ENCODE measurements around the gene OPN3. TPM values are rescaled to one million over a fixed set of nuclear protein-coding genes. Genes with fewer than 3 reads are reported as not detected.
A peak's percentile ranks its signal among the peaks of the same experiment; 100 is the strongest.

Gene OPN3
- total RNA-seq, 1 donor from 2014 or later, result 16.9 TPM

- no peak for DNase-seq (ENCODE audit: low spot score)
- ATAC-seq, result no peak
- intact Hi-C loops (cut with DNase I), result no loop called here
Measured at GRCh38 chr1:241630476-241630875, 9.7 kb downstream of the OPN3 start.

GRCh38 chr1:241630005-241630404 lies 10.2 kb downstream of the OPN3 start:
- DNase-seq (ENCODE audit: low spot score) (no peak), ATAC-seq (no peak)
- intact Hi-C loops (cut with DNase I), result no loop called here

- ATAC-seq, result no peak
- intact Hi-C loops (cut with DNase I), result no loop called here
- DNase-seq (ENCODE audit: low spot score), result no peak
Measured at GRCh38 chr1:241627453-241628259, 12.5 kb downstream of the OPN3 start.

GRCh38 chr1:241624935-241625334 lies 15.2 kb downstream of the OPN3 start:
- ATAC-seq, result no peak
- no peak for DNase-seq (ENCODE audit: low spot score)
- intact Hi-C loops (cut with DNase I), result no loop called here

GRCh38 chr1:241622669-241623068 lies 17.5 kb downstream of the OPN3 start:
- DNase-seq (ENCODE audit: low spot score) (no peak), ATAC-seq (peak; percentile 70)
- intact Hi-C loops (cut with DNase I), result no loop called here

GRCh38 chr1:241617426-241617825 lies 22.7 kb downstream of the OPN3 start:
- intact Hi-C loops (cut with DNase I), result loop anchor here (10.0 kb wide), 1 partner anchor 217 kb away; no protein-coding TSS in a partner anchor
- DNase-seq (ENCODE audit: low spot score), result no peak
- no peak for ATAC-seq

- DNase-seq (ENCODE audit: low spot score) (no peak), ATAC-seq (no peak)
- intact Hi-C loops (cut with DNase I), result loop anchor here (10.0 kb wide), 1 partner anchor 219 kb away; no protein-coding TSS in a partner anchor
Measured at GRCh38 chr1:241615043-241615974, 24.9 kb downstream of the OPN3 start.

GRCh38 chr1:241614572-241614971 lies 25.6 kb downstream of the OPN3 start:
- intact Hi-C loops (cut with DNase I), result loop anchor here (10.0 kb wide), 1 partner anchor 220 kb away; no protein-coding TSS in a partner anchor
- ATAC-seq (no peak), DNase-seq (ENCODE audit: low spot score) (no peak)

- ATAC-seq (no peak), DNase-seq (ENCODE audit: low spot score) (no peak)
- intact Hi-C loops (cut with DNase I), result loop anchor here (10.0 kb wide), 1 partner anchor 221 kb away; no protein-coding TSS in a partner anchor
Measured at GRCh38 chr1:241614144-241614543, 26.0 kb downstream of the OPN3 start.

GRCh38 chr1:241612533-241613477 lies 27.4 kb downstream of the OPN3 start:
- DNase-seq (ENCODE audit: low spot score) (no peak), ATAC-seq (peak; percentile 40)
- intact Hi-C loops (cut with DNase I), result loop anchor here (10.0 kb wide), 1 partner anchor 222 kb away; no protein-coding TSS in a partner anchor

- ATAC-seq (peak; percentile 19), DNase-seq (ENCODE audit: low spot score) (no peak)
- intact Hi-C loops (cut with DNase I), result loop anchor here (10.0 kb wide), 1 partner anchor 223 kb away; no protein-coding TSS in a partner anchor
Measured at GRCh38 chr1:241611736-241612135, 28.4 kb downstream of the OPN3 start.

GRCh38 chr1:241611063-241611462 lies 29.1 kb downstream of the OPN3 start:
- DNase-seq (ENCODE audit: low spot score), result no peak
- intact Hi-C loops (cut with DNase I), result loop anchor here (10.0 kb wide), 1 partner anchor 224 kb away; no protein-coding TSS in a partner anchor
- ATAC-seq, result peak; percentile 85

- DNase-seq (ENCODE audit: low spot score), result no peak
- intact Hi-C loops (cut with DNase I), result loop anchor here (10.0 kb wide), 1 partner anchor 225 kb away; no protein-coding TSS in a partner anchor
- ATAC-seq, result no peak
Measured at GRCh38 chr1:241610056-241610815, 29.9 kb downstream of the OPN3 start.

- ATAC-seq (no peak), DNase-seq (ENCODE audit: low spot score) (no peak)
- intact Hi-C loops (cut with DNase I), result no loop called here
Measured at GRCh38 chr1:241608379-241609033, 31.7 kb downstream of the OPN3 start.

GRCh38 chr1:241607497-241607896 lies 32.7 kb downstream of the OPN3 start:
- ATAC-seq (no peak), DNase-seq (ENCODE audit: low spot score) (no peak)
- intact Hi-C loops (cut with DNase I), result no loop called here

GRCh38 chr1:241606544-241606943 lies 33.6 kb downstream of the OPN3 start:
- DNase-seq (ENCODE audit: low spot score) (no peak), ATAC-seq (no peak)
- intact Hi-C loops (cut with DNase I), result no loop called here

- ATAC-seq, result no peak
- intact Hi-C loops (cut with DNase I), result no loop called here
- no peak for DNase-seq (ENCODE audit: low spot score)
Measured at GRCh38 chr1:241605146-241605805, 34.9 kb downstream of the OPN3 start.

Measured in sciatic nerve (tissue), 2 donors.